Thyroid gland (tissue), 4 donors: ENCODE data around the gene DOK3. TPM values are rescaled to one million over a fixed set of nuclear protein-coding genes. Genes with fewer than 3 reads are reported as not detected.

Experiments used
- DNase-seq, 2 donors: peaks; one replicate each; pipeline ENCODE4 v3.0.0-alpha.2; 2019
- H3K27ac ChIP-seq, 3 donors: fragments of 200-600 bp; sonication (generic); 1 replicate in 2 of 3; 2 replicates in 1 of 3; pipeline ENCODE4 v1.5.1; 2016 to 2019; ENCODE audit warnings: mild to moderate bottlenecking in 1 of 3, moderate library complexity in 1 of 3
- H3K27me3 ChIP-seq: fragments of 200-600 bp; sonication (generic); one replicate; pipeline ENCODE4 v1.5.1; 2019
- H3K36me3 ChIP-seq, 2 donors: fragments of 200-600 bp; sonication (generic); one replicate each; pipeline ENCODE4 v1.5.1; 2016 to 2019
- H3K4me1 ChIP-seq, 2 donors: fragments of 200-600 bp; sonication (generic); one replicate each; pipeline ENCODE4 v1.5.1; 2017 to 2019
- H3K4me3 ChIP-seq, 3 donors: fragments of 200-600 bp; sonication (generic); replicated peaks in 1 of 3; 1 replicate in 2 of 3; 2 replicates in 1 of 3; pipeline ENCODE4 v1.5.1; 2016; ENCODE audit warnings: mild to moderate bottlenecking in 1 of 3
- H3K9me3 ChIP-seq: fragments of 200-600 bp; sonication (generic); one replicate; pipeline ENCODE4 v1.5.1; 2017
- POLR2A ChIP-seq, 2 donors: fragments of 450-650 bp; IDR thresholded peaks; one replicate each; pipeline ENCODE4 v1.6.1; 2017; ENCODE audit warnings: antibody characterized with exemption in 2 of 2, mild to moderate bottlenecking in 2 of 2, moderate library complexity in 1 of 2
- whole genome bisulfite sequencing, 2 donors: methylation state at CpG; one replicate each; pipeline ENCODE4 v1.1.5; 2017; 5-methylcytosine and 5-hydroxymethylcytosine counted together
- intact Hi-C: fragments of 100-400 bp; cut with DNase I; formaldehyde crosslinking; loops from one replicate; pipeline ENCODE4 v1.15.1; 2023
- total RNA-seq, 4 donors: library from RNA; depleted of rRNA; stranded (reverse); fragments of >200 nt; gene quantifications; one replicate each; pipeline ENCODE4 v1.2.3, GENCODE V29; 2016
- TF ChIP-seq, protein P1 (sequence below), 6 experiments: fragments of 200-600 bp in 3 of 6; fragments of 450-650 bp in 3 of 6; sonication (generic) in 3 of 6; IDR thresholded peaks; one replicate each; pipeline ENCODE4 v1.5.1; 2016 to 2019; ENCODE audit warnings: antibody characterized with exemption in 6 of 6, mild to moderate bottlenecking in 2 of 6, inconsistent platforms in 1 of 6, moderate library complexity in 1 of 6

The DOK3 gene
- total RNA-seq, 4 donors from 2014 or later, result 2.0 to 5.9 (median 3.5) TPM

DNA sequence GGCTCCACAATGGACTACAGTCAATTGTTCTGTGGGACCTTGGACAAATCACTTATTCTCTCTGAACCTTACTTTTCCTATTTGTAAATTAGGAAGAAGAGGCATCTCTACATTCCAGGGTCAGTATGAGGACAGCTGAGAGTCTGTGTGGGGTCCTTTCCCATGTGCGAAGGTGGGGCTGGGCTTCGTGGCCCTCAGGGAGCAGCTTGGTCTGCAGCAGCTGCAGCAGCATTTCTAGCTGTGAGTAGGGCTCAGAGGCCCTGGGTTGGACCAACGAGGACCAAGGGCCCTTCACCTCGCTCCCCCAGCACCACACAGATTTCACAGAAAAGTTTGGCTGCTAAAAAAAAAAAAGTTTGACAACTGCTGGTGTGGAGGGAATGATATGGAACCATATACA is 16.6 kb upstream of the DOK3 start:
- Histone ChIP-seq H3K4me1 (peaks cover 4 to 13% of the 10 kb centered on the region in 2 donors), H3K4me3 (no peak overlapping the region), H3K27me3 (no peaks in the 10 kb centered on the region), H3K36me3 (peaks cover 41 to 53% of the 10 kb centered on the region in 2 donors), H3K9me3 (no peaks in the 10 kb centered on the region), H3K27ac (no peak overlapping the region)
- 88 to 94% methylated on average over 4 of the region's 4 CpGs for WGBS, 2 donors
- intact Hi-C loops, result loop anchor here (10.0 kb wide), 1 partner anchor 69 kb away; the partner anchor contains the start of gene TMED9
- TF ChIP-seq, protein P1, sequence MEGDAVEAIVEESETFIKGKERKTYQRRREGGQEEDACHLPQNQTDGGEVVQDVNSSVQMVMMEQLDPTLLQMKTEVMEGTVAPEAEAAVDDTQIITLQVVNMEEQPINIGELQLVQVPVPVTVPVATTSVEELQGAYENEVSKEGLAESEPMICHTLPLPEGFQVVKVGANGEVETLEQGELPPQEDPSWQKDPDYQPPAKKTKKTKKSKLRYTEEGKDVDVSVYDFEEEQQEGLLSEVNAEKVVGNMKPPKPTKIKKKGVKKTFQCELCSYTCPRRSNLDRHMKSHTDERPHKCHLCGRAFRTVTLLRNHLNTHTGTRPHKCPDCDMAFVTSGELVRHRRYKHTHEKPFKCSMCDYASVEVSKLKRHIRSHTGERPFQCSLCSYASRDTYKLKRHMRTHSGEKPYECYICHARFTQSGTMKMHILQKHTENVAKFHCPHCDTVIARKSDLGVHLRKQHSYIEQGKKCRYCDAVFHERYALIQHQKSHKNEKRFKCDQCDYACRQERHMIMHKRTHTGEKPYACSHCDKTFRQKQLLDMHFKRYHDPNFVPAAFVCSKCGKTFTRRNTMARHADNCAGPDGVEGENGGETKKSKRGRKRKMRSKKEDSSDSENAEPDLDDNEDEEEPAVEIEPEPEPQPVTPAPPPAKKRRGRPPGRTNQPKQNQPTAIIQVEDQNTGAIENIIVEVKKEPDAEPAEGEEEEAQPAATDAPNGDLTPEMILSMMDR (IDR thresholded peaks at IDR 0.05), result no peak
- TF ChIP-seq POLR2A (IDR thresholded peaks at IDR 0.05), result no peak
- DNase-seq, result no peak

DNA sequence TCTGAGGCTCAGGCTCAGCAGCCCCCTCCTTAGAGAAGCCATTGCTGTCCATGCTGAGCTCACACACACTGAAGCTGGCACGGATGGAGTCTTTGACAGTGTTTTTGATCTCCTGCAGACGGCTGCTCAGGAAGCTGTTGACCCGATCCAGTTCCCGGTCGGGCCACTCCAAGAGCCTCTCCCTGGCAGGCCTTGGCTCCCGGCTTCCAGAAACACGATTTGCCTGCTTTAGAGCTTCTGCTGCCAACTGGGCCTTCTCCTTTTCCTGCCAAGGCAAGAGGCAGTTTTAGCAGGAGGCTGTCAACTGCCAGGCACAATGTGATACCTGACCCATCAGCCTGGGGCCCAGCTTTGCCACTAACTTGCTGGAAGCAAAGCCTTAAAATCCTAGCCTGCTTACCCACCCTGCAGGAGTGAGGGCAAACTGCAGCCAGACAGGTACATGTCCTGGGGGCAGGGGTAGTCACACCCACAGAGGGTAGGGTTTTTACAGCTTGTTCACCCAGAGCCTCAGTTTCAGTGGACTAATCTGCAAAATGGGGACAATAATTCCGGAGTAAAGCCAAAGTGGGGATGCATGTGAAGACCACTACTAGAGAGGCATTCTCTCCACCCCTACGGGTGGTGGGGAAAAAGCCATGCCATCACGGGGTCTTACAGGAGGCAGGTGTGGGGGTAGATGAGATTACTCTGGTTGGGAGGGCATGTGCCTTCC is 15.5 kb upstream of the DOK3 start:
- H3K36me3 ChIP-seq, result peaks cover 48 to 61% of the 10 kb centered on the region in 2 donors
- TF ChIP-seq, protein P1 (IDR thresholded peaks at IDR 0.05), result no peak
- no peak for TF ChIP-seq POLR2A (IDR thresholded peaks at IDR 0.05)
- intact Hi-C loops, result loop anchor here (10.0 kb wide), 1 partner anchor 70 kb away; the partner anchor contains the start of gene TMED9
- peaks cover 0 to 4% of the 10 kb centered on the region in 2 donors for H3K4me1 ChIP-seq
- 93 to 94% methylated on average over 6 to 10 of the region's 10 CpGs for WGBS, 2 donors
- H3K4me3 ChIP-seq, result no peak overlapping the region
- no peak overlapping the region for H3K27ac ChIP-seq
- H3K9me3 ChIP-seq, result no peaks in the 10 kb centered on the region
- no peaks in the 10 kb centered on the region for H3K27me3 ChIP-seq
- no peak for DNase-seq

DNA sequence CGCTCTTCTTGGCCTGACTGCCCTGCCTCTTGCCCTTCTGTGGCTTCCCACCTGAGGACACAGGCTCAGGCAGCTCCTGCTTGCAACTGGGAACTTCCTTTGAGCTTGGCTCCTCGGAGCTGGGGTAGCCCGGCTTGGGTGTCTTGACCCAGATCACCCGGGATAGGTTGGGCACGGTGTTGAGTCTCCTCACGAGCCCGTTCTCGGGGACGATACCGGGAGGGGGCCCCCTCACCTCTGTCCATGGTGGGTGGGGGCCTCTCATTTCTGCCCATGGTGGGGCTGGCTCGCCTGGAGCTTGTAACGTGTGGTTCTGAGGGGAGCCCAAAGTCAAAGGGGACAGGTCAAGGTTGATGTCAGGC is 14.9 kb upstream of the DOK3 start:
- 96 to 100% methylated on average over 5 of the region's 12 CpGs for WGBS, 2 donors
- DNase-seq, result no peak
- Histone ChIP-seq H3K4me3 (no peak overlapping the region), H3K27me3 (no peaks in the 10 kb centered on the region), H3K36me3 (peaks cover 48 to 67% of the 10 kb centered on the region in 2 donors), H3K9me3 (no peaks in the 10 kb centered on the region), H3K4me1 (no peaks in the 10 kb centered on the region), H3K27ac (no peak overlapping the region)
- intact Hi-C loops, result loop anchor here (10.0 kb wide), 1 partner anchor 70 kb away; the partner anchor contains the start of gene TMED9
- TF ChIP-seq POLR2A (IDR thresholded peaks at IDR 0.05), result no peak
- TF ChIP-seq, protein P1 (IDR thresholded peaks at IDR 0.05), result no peak

DNA sequence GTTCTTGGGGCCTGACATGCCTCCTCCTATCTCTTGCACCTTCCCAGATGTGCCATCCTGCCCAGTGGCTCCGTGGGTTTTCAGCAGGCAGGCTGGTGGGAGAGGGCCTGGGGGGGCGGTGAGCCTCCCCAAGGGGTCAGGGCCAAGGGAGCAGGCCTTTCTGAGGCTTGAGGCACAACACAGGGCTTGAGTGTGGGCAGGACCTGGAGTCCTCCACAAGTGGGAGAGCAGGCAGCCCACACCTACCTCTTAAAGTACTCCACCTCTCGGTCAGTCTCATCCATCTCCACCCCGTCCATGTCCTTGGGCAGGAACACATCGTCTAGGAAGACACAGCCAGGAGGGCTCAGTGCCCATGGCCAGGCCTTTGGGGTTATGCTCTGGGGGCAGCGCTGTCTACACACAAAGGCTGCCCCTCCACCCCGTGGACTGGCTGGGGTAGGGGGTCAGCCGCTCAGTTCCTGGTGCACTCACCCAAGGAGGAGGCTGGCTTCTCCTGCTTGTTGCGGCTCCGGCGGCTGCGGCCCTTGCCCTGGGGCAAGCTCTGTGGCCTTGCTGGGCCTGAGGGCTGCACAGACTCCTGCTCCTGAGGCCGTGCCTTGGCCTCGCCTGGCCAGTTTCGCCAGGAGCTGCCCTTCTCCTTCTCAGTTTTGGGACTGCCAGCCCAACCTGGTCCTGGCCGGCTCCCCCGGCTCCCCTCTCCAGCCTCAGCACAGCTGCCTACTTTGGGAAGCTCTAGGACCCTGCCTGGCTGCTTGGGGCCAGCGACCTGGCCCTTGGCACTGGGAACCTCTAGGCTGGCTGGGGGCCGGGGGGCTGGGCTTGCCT is 14.3 kb upstream of the DOK3 start:
- TF ChIP-seq, protein P1 (IDR thresholded peaks at IDR 0.05), result no peak
- TF ChIP-seq POLR2A (IDR thresholded peaks at IDR 0.05), result no peak
- WGBS, 2 donors, result 91 to 92% methylated on average over 11 to 12 of the region's 19 CpGs
- Histone ChIP-seq H3K4me3 (no peak overlapping the region), H3K27ac (no peak overlapping the region), H3K9me3 (no peaks in the 10 kb centered on the region), H3K27me3 (no peaks in the 10 kb centered on the region), H3K4me1 (no peaks in the 10 kb centered on the region), H3K36me3 (peaks cover 51 to 63% of the 10 kb centered on the region in 2 donors)
- no peak for DNase-seq
- intact Hi-C loops, result loop anchor here (10.0 kb wide), 1 partner anchor 71 kb away; the partner anchor contains the start of gene TMED9
